Measurements from ENCODE around the gene CLPTM1L. TPM values are rescaled to one million over a fixed set of nuclear protein-coding genes. Genes with fewer than 3 reads are reported as not detected.
"Not testable (repeated sequence)": the region's sequence is repeated elsewhere in the genome, so short reads cannot be mapped to it uniquely, and the experiment has no call there.

Gene CLPTM1L
- total and polyA plus RNA-seq, 9 donors: 28.1 to 96.2 (median 49.0) TPM

DNA sequence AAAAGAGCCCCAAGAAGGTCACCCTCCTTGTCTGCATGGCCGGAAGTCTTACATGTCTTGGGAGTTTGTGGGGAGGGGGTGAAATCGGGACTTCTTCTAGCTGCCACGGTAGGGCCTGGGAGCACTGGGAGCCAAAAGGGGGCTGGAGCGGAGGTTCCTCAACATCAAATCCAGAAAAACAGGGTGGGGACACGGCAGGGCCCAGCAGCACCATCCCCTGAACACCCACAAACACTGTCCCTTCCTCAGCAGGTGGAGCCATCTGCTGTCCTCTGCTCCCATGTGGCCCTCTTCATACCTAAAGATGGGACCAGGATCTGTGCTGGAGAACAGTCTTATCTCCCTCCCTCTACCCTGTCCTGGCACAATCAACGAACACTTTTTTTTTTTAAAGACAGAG is 52.8 kb downstream of the CLPTM1L start:
- DNase-seq: peak in 2 of 5 donors; percentile 0 to 3
- H3K27ac ChIP-seq: no peak overlapping the region
- no peaks in the 10 kb centered on the region for H3K9me3 ChIP-seq
- 61 to 69% (median 65%) methylated on average over 6 of the region's 6 CpGs for WGBS, 3 donors
- intact Hi-C loops (cut with DNase I): no loop called here
- H3K36me3 ChIP-seq: no peaks in the 10 kb centered on the region
- no peak overlapping the region for H3K4me3 ChIP-seq
- H3K27me3 ChIP-seq: no peaks in the 10 kb centered on the region
- H3K4me1 ChIP-seq (ENCODE audit: insufficient read depth): no peaks in the 10 kb centered on the region
- TF ChIP-seq, protein P1, sequence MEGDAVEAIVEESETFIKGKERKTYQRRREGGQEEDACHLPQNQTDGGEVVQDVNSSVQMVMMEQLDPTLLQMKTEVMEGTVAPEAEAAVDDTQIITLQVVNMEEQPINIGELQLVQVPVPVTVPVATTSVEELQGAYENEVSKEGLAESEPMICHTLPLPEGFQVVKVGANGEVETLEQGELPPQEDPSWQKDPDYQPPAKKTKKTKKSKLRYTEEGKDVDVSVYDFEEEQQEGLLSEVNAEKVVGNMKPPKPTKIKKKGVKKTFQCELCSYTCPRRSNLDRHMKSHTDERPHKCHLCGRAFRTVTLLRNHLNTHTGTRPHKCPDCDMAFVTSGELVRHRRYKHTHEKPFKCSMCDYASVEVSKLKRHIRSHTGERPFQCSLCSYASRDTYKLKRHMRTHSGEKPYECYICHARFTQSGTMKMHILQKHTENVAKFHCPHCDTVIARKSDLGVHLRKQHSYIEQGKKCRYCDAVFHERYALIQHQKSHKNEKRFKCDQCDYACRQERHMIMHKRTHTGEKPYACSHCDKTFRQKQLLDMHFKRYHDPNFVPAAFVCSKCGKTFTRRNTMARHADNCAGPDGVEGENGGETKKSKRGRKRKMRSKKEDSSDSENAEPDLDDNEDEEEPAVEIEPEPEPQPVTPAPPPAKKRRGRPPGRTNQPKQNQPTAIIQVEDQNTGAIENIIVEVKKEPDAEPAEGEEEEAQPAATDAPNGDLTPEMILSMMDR (IDR thresholded peaks at IDR 0.05): no peak
- TF ChIP-seq EP300 (IDR thresholded peaks at IDR 0.05) (no peak), POLR2A (IDR thresholded peaks at IDR 0.05) (no peak)

GRCh38 chr5:1291611-1292080 is 53.3 kb downstream of the CLPTM1L start:
- intact Hi-C loops (cut with DNase I): no loop called here
- peak in 1 of 5 donors; percentile 14 for DNase-seq
- TF ChIP-seq POLR2A (IDR thresholded peaks at IDR 0.05) (no peak), EP300 (IDR thresholded peaks at IDR 0.05) (no peak)
- TF ChIP-seq, protein P1 (IDR thresholded peaks at IDR 0.05): no peak
- no peaks in the 10 kb centered on the region for H3K36me3 ChIP-seq
- no peaks in the 10 kb centered on the region for H3K9me3 ChIP-seq
- H3K4me3 ChIP-seq: no peak overlapping the region
- 79 to 81% (median 80%) methylated on average over 24 of the region's 24 CpGs for WGBS, 3 donors
- H3K27me3 ChIP-seq: no peaks in the 10 kb centered on the region
- no peak overlapping the region for H3K27ac ChIP-seq
- H3K4me1 ChIP-seq (ENCODE audit: insufficient read depth): no peaks in the 10 kb centered on the region

GRCh38 chr5:1290956-1291355 is 53.9 kb downstream of the CLPTM1L start:
- intact Hi-C loops (cut with DNase I); H3K4me1 ChIP-seq (ENCODE audit: insufficient read depth); H3K4me3 ChIP-seq; H3K9me3 ChIP-seq; H3K27me3 ChIP-seq; H3K27ac ChIP-seq; H3K36me3 ChIP-seq: not testable (repeated sequence)
- WGBS, 3 donors: 83 to 86% (median 86%) methylated on average over 17 to 23 of the region's 24 CpGs
- peak in 1 of 5 donors; percentile 12 for DNase-seq

DNA sequence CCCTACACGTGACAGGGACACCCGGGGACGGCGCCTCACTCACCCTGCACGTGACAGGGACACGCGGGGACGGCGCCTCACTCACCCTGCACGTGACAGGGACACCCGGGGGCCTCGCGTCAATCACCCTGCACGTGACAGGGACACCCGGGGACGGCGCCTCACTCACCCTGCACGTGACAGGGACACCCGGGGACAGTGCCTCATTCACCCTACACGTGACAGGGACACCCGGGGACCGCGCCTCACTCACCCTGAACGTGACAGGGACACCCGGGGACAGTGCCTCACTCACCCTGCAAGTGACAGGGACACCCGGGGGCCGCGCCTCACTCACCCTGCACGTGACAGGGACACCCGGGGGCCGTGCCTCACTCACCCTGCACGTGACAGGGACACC is 55.3 kb downstream of the CLPTM1L start:
- H3K4me3 ChIP-seq; H3K27me3 ChIP-seq; H3K36me3 ChIP-seq; intact Hi-C loops (cut with DNase I); H3K9me3 ChIP-seq; H3K4me1 ChIP-seq (ENCODE audit: insufficient read depth); H3K27ac ChIP-seq: not testable (repeated sequence)
- 89 to 90% methylated on average over 25 to 32 of the region's 32 CpGs; no CpG with 5 or more reads in 1 of the 3 donors for WGBS, 3 donors
- peak in 1 of 5 donors; percentile 9 for DNase-seq

GRCh38 chr5:1288439-1289335 is 56.2 kb downstream of the CLPTM1L start:
- DNase-seq: peak in 1 of 5 donors; percentile 13

More at GRCh38 chr5:1288439-1289335, 56.2 kb downstream of the CLPTM1L start:
- intact Hi-C loops (cut with DNase I): no loop called here
- no peaks in the 10 kb centered on the region for H3K36me3 ChIP-seq
- H3K9me3 ChIP-seq: no peaks in the 10 kb centered on the region
- no peak for TF ChIP-seq POLR2A (IDR thresholded peaks at IDR 0.05)
- TF ChIP-seq, protein P1 (IDR thresholded peaks at IDR 0.05): no peak
- H3K4me3 ChIP-seq: no peak overlapping the region
- 92 to 93% (median 93%) methylated on average over 37 of the region's 37 CpGs for WGBS, 3 donors
- H3K27me3 ChIP-seq: no peaks in the 10 kb centered on the region
- no peaks in the 10 kb centered on the region for H3K4me1 ChIP-seq (ENCODE audit: insufficient read depth)
- no peak overlapping the region for H3K27ac ChIP-seq
